Tibial nerve (tissue), 4 donors: ENCODE results near the gene GLI1. TPM values are rescaled to one million over a fixed set of nuclear protein-coding genes. Genes with fewer than 3 reads are reported as not detected.

Experiments
- DNase-seq, 2 donors: peaks; one replicate each; pipeline ENCODE4 v3.0.0-alpha.2; 2019; ENCODE audit warnings: low spot score in 2 of 2
- H3K27ac ChIP-seq, 4 donors: fragments of 200-600 bp; sonication (generic) in 3 of 4; one replicate each; pipeline ENCODE4 v1.5.1; 2017 to 2019; ENCODE audit warnings: mild to moderate bottlenecking in 1 of 4
- H3K27me3 ChIP-seq, 2 donors: fragments of 200-600 bp; sonication (generic) in 1 of 2; one replicate each; pipeline versions ENCODE4 v1.5.1 to v1.6.0; 2017 to 2019
- H3K36me3 ChIP-seq, 3 donors: fragments of 200-600 bp; sonication (generic); one replicate each; pipeline ENCODE4 v1.5.1; 2018 to 2019
- H3K4me1 ChIP-seq, 4 donors: fragments of 200-600 bp; sonication (generic) in 3 of 4; one replicate each; pipeline ENCODE4 v1.5.1; 2017 to 2019
- H3K4me3 ChIP-seq, 4 donors: fragments of 200-600 bp; sonication (generic) in 3 of 4; one replicate each; pipeline ENCODE4 v1.5.1; 2017 to 2019; ENCODE audit warnings: mild to moderate bottlenecking in 1 of 4, moderate library complexity in 1 of 4
- H3K9me3 ChIP-seq, 4 donors: fragments of 200-600 bp; sonication (generic) in 3 of 4; one replicate each; pipeline ENCODE4 v1.5.1; 2017 to 2019
- EP300 ChIP-seq, 2 donors: sonication (generic); formaldehyde crosslinking; IDR thresholded peaks; one replicate each; pipeline ENCODE4 v1.6.1; 2017; ENCODE audit warnings: antibody characterized with exemption in 2 of 2, mild to moderate bottlenecking in 1 of 2
- POLR2A ChIP-seq, 2 donors: fragments of 450-650 bp; IDR thresholded peaks; one replicate each; pipeline ENCODE4 v1.6.1; 2017; ENCODE audit warnings: antibody characterized with exemption in 2 of 2, mild to moderate bottlenecking in 2 of 2, moderate library complexity in 2 of 2
- WGBS, 2 donors: methylation state at CpG; one replicate each; pipeline ENCODE4 v1.1.5; 2018; 5-methylcytosine and 5-hydroxymethylcytosine counted together
- total RNA-seq, 4 donors: library from RNA; depleted of rRNA; stranded (reverse); fragments of >200 nt; gene quantifications; one replicate each; pipeline ENCODE4 v1.1.0, GENCODE V29; 2016
- TF ChIP-seq, protein P1 (sequence below), 5 experiments: fragments of 200-600 bp in 3 of 5; fragments of 450-650 bp in 2 of 5; sonication (generic) in 3 of 5; IDR thresholded peaks; one replicate each; pipeline ENCODE4 v1.5.1; 2016 to 2019; ENCODE audit warnings: antibody characterized with exemption in 5 of 5, mild to moderate bottlenecking in 3 of 5, moderate library complexity in 2 of 5

GLI1 gene
- total RNA-seq, 4 donors from 2014 or later, result 16.2 to 61.0 (median 38.7) TPM

DNA sequence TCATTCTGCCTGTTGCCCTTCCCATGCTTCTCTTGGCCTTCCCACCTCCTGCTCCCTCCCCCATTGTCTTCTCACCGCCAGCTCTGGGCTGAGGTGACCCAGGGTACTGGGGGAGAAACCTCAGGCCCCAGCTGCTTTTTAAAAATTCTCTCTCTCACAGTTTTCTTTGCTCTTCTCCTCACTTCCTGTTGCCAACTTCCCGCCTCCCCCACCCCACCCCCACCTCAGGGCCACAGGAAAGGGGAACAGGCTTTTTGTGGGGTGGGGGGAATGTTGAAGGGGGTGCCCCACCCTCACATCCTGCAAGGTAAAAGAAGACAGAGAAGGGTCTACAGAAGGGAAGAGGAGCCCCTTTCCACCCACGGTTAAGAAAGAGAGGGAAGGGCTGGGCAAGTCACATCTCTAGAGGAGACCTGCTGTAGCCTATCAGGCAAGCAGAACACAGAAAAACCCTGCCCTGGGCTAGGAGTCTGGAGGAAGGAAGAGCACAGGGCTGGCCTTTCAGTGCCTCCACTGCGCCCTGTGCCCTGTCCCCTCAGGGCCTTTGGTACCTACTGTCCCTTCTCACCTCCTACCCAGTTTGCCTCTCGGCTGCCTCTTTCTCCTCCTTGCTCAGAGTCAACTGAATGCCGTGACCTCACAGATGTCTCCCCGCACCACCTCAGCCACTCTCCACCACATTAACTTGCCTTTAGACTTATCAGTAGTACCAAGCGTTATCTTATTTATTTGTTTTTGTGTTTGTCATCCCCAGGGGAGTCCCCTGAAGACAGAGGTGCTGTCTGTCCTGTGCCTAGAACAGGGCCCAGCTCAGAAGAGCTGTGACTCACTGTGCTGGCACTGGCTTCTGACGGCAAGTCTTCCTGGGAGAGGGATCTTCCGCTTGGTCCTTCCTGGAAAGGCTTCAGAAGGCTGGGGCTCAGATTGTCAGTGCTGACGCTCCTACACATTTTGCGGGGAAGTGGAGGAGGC lies 18.4 kb downstream of the GLI1 start:
- Histone ChIP-seq H3K36me3 (no peaks in the 10 kb centered on the region), H3K27ac (peak overlapping the region in 3 of 4 donors; percentile 50 to 85 (median 63)), H3K4me1 (peaks cover 0 to 17% (median 14%) of the 10 kb centered on the region in 4 donors), H3K27me3 (peaks cover 3 to 55% of the 10 kb centered on the region in 2 donors), H3K9me3 (no peaks in the 10 kb centered on the region), H3K4me3 (peak overlapping the region; percentile 2 to 51 (median 26))
- TF ChIP-seq POLR2A (IDR thresholded peaks at IDR 0.05) (no peak), EP300 (IDR thresholded peaks at IDR 0.05) (no peak)
- TF ChIP-seq, protein P1, sequence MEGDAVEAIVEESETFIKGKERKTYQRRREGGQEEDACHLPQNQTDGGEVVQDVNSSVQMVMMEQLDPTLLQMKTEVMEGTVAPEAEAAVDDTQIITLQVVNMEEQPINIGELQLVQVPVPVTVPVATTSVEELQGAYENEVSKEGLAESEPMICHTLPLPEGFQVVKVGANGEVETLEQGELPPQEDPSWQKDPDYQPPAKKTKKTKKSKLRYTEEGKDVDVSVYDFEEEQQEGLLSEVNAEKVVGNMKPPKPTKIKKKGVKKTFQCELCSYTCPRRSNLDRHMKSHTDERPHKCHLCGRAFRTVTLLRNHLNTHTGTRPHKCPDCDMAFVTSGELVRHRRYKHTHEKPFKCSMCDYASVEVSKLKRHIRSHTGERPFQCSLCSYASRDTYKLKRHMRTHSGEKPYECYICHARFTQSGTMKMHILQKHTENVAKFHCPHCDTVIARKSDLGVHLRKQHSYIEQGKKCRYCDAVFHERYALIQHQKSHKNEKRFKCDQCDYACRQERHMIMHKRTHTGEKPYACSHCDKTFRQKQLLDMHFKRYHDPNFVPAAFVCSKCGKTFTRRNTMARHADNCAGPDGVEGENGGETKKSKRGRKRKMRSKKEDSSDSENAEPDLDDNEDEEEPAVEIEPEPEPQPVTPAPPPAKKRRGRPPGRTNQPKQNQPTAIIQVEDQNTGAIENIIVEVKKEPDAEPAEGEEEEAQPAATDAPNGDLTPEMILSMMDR (IDR thresholded peaks at IDR 0.05), result no peak
- no peak for DNase-seq
- WGBS, 2 donors, result 54 to 59% methylated on average over 11 to 12 of the region's 12 CpGs

DNA sequence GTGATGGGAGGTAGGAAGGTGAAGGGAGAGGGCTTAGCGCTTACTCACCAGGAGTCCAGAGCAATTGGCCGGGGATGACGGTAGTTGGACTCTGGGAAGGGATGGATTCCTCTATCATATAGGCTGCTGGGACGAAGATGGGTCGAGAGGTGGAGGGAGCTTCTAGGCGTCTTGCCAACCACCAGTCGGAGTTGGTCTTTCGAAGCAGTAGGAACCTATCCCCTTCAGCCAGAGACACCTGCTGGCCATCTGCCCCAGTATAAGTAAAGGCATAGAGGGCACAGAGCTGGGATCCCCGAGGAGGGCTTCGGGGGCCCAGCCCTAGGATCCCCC lies 19.4 kb downstream of the GLI1 start:
- H3K27ac ChIP-seq, result peak overlapping the region in 2 of 4 donors; percentile 63 to 85
- 80 to 85% methylated on average over 10 of the region's 10 CpGs for WGBS, 2 donors
- H3K36me3 ChIP-seq, result no peaks in the 10 kb centered on the region
- peaks cover 0 to 17% (median 14%) of the 10 kb centered on the region in 4 donors for H3K4me1 ChIP-seq
- DNase-seq, result no peak
- peaks cover 3 to 45% of the 10 kb centered on the region in 2 donors for H3K27me3 ChIP-seq
- H3K4me3 ChIP-seq, result peak overlapping the region in 1 of 4 donors; percentile 44
- TF ChIP-seq, protein P1 (IDR thresholded peaks at IDR 0.05), result no peak
- TF ChIP-seq POLR2A (IDR thresholded peaks at IDR 0.05) (no peak), EP300 (IDR thresholded peaks at IDR 0.05) (no peak)
- H3K9me3 ChIP-seq, result no peaks in the 10 kb centered on the region

DNA sequence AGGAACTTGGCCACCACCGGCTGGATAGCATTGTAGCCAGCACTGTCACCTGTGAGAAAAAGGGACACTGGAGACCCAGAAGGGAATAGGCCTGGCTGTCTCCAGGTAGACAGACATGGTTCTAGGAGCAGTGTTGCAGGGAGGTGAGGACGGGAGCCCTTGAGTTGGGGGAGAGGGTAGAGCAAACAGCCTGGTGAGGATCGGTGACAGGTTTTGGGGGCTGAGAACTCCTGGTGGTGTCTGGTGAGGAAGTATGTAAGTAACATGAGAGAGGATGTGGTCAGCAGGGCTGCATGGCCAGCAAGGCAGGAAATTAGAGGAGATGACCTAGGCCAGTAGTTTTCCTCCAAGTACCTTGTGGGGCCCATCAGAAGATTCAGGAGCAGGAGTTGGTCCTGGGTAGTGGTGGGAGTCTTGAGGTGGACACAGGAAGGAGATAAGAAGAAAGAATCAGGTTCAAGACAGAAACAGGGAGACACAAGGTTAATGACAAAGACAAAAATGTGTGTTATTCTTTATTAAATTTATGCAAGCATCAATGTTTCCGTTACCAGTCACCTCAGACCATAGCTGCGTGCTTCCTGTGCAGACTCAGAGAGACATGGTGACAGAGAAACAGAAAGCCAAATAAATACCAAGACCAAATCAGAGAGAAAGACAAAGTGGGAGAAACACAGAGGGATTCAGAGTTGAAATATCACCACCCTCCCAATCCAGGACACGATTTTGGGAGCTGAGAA lies 20.0 kb downstream of the GLI1 start, which contains the start of gene ARHGAP9:
Gene ARHGAP9 (minus strand): TSS at position 491 of the 740 bp plus-strand sequence. CDS start 460 bp downstream, at position 31.
- H3K4me3 ChIP-seq, result peak within 1 kb of the TSS in 1 of 4 donors; percentile 44
- peak within 1 kb of the TSS in 3 of 4 donors; percentile 50 to 85 (median 63) for H3K27ac ChIP-seq
- H3K27me3 ChIP-seq, result peaks cover 3 to 40% of the 10 kb centered on the region in 2 donors
- no peak for DNase-seq
- no peaks in the 10 kb centered on the region for H3K36me3 ChIP-seq
- peaks cover 0 to 17% (median 14%) of the 10 kb centered on the region in 4 donors for H3K4me1 ChIP-seq
- TF ChIP-seq POLR2A (IDR thresholded peaks at IDR 0.05) (no peak), EP300 (IDR thresholded peaks at IDR 0.05) (no peak)
- WGBS, 2 donors, result 68 to 73% methylated on average over 6 of the region's 6 CpGs
- H3K9me3 ChIP-seq, result no peaks in the 10 kb centered on the region

DNA sequence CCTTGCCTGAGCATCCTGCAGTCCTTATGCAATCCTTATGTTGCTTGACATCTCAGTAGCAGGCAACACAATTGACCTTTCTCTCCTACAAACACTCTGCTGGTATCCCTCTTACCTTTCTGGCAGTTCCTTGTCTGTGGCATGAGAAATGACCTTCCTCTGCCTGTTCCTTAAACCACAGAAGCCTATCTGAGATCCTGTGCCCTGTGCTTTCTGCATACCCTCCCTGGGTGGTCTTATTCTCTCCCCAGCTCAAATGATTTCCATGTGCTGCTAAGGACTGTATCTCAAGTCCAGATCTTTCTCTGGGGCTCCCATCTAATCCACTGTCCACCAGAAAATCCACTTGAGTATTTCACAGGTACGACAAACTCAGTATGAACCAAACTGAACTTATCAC lies 22.1 kb downstream of the GLI1 start:
- 67 to 69% methylated on average over 1 of the region's 1 CpG for WGBS, 2 donors
- TF ChIP-seq EP300 (IDR thresholded peaks at IDR 0.05), result no peak
- TF ChIP-seq POLR2A (IDR thresholded peaks at IDR 0.05), result no peak
- TF ChIP-seq, protein P1 (IDR thresholded peaks at IDR 0.05), result no peak
- Histone ChIP-seq H3K9me3 (no peaks in the 10 kb centered on the region), H3K27ac (no peak overlapping the region), H3K4me3 (no peak overlapping the region), H3K27me3 (peaks cover 0 to 19% of the 10 kb centered on the region in 2 donors), H3K4me1 (peaks cover 0 to 3% (median 0%) of the 10 kb centered on the region in 4 donors), H3K36me3 (no peaks in the 10 kb centered on the region)
- DNase-seq, result no peak

DNA sequence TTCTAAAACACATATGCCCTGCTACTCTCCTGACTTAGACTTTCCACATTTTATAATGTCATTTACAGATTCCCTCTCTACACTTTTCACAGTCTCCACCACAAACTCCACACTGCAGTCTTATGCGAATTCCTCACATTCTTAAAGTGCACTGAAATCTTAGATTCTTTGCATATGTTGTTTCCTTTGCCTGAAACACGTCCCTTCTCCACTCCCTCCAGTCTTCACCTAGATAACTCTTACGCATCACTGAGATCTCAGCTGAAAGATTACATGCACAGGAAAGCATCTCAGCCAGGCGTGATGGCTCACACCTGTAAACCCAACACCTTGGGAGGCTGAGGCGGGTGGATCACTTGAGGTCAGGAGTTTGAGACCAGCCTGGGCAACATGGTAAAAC lies 23.9 kb downstream of the GLI1 start:
- Histone ChIP-seq H3K9me3 (no peaks in the 10 kb centered on the region), H3K27me3 (peaks cover 0 to under 1% of the 10 kb centered on the region in 2 donors), H3K4me1 (peaks cover 0 to 5% (median 5%) of the 10 kb centered on the region in 4 donors), H3K4me3 (no peak overlapping the region), H3K27ac (no peak overlapping the region), H3K36me3 (no peaks in the 10 kb centered on the region)
- TF ChIP-seq, protein P1 (IDR thresholded peaks at IDR 0.05), result no peak
- TF ChIP-seq POLR2A (IDR thresholded peaks at IDR 0.05) (no peak), EP300 (IDR thresholded peaks at IDR 0.05) (no peak)
- 51 to 55% methylated on average over 5 of the region's 5 CpGs for WGBS, 2 donors
- DNase-seq, result no peak
